ENCODE measurements around the gene DCHS1. TPM values are rescaled to one million over a fixed set of nuclear protein-coding genes. Genes with fewer than 3 reads are reported as not detected.
"Not testable (repeated sequence)": the region's sequence is repeated elsewhere in the genome, so short reads cannot be mapped to it uniquely, and the experiment has no call there.

The DCHS1 gene
- total RNA-seq, 4 donors from 2014 or later, result 3.9 to 9.0 (median 6.4) TPM

- Histone ChIP-seq H3K27me3 (no peaks in the 10 kb centered on the region), H3K27ac (peak overlapping the region; percentile 34), H3K9me3 (no peaks in the 10 kb centered on the region), H3K4me3 (no peak overlapping the region), H3K36me3 (no peaks in the 10 kb centered on the region), H3K4me1 (peaks cover 27% of the 10 kb centered on the region)
- 85% methylated on average over 1 of the region's 1 CpG for WGBS
- TF ChIP-seq POLR2A (IDR thresholded peaks at IDR 0.05) (no peak), POLR2AphosphoS5 (IDR thresholded peaks at IDR 0.05) (no peak), CTCF (IDR thresholded peaks at IDR 0.05) (no peak), EP300 (IDR thresholded peaks at IDR 0.05) (no peak)
- peak in 1 of 2 donors; percentile 71 for DNase-seq (ENCODE audit: low spot score in 2 of 2)
These were observed 38.0 kb upstream of the DCHS1 start for GRCh38 chr11:6693342-6694228.

- Histone ChIP-seq H3K4me3 (no peak overlapping the region), H3K36me3 (no peaks in the 10 kb centered on the region), H3K27ac (no peak overlapping the region), H3K9me3 (no peaks in the 10 kb centered on the region), H3K27me3 (no peaks in the 10 kb centered on the region), H3K4me1 (peaks cover 27% of the 10 kb centered on the region)
- no peak for TF ChIP-seq CTCF (IDR thresholded peaks at IDR 0.05)
- no peak for TF ChIP-seq EP300 (IDR thresholded peaks at IDR 0.05)
- no peak for TF ChIP-seq POLR2A (IDR thresholded peaks at IDR 0.05)
- no peak for TF ChIP-seq POLR2AphosphoS5 (IDR thresholded peaks at IDR 0.05)
- no peak for DNase-seq (ENCODE audit: low spot score in 2 of 2)
These were observed 36.5 kb upstream of the DCHS1 start for GRCh38 chr11:6692128-6692527.

- not testable (repeated sequence) for H3K27me3 ChIP-seq; H3K9me3 ChIP-seq; DNase-seq (ENCODE audit: low spot score in 2 of 2); H3K27ac ChIP-seq; H3K36me3 ChIP-seq; H3K4me3 ChIP-seq
- H3K4me1 ChIP-seq, result peaks cover 23% of the 10 kb centered on the region
- WGBS, result 81% methylated on average over 9 of the region's 11 CpGs
These were observed 35.0 kb upstream of the DCHS1 start for GRCh38 chr11:6690431-6691132.

- Histone ChIP-seq H3K4me3 (no peak overlapping the region), H3K36me3 (no peaks in the 10 kb centered on the region), H3K4me1 (peaks cover 2% of the 10 kb centered on the region), H3K27ac (no peak overlapping the region), H3K9me3 (no peaks in the 10 kb centered on the region), H3K27me3 (no peaks in the 10 kb centered on the region)
- no peak for DNase-seq (ENCODE audit: low spot score in 2 of 2)
- WGBS, result 66% methylated on average over 4 of the region's 4 CpGs
- TF ChIP-seq POLR2AphosphoS5 (IDR thresholded peaks at IDR 0.05) (no peak), EP300 (IDR thresholded peaks at IDR 0.05) (no peak), POLR2A (IDR thresholded peaks at IDR 0.05) (no peak), CTCF (IDR thresholded peaks at IDR 0.05) (no peak)
These were observed 32.3 kb upstream of the DCHS1 start for GRCh38 chr11:6687876-6688275.

- Histone ChIP-seq H3K9me3 (no peaks in the 10 kb centered on the region), H3K4me1 (peaks cover 21% of the 10 kb centered on the region), H3K36me3 (peaks cover 3% of the 10 kb centered on the region), H3K27ac (no peak overlapping the region), H3K4me3 (no peak overlapping the region), H3K27me3 (no peaks in the 10 kb centered on the region)
- no peak for TF ChIP-seq POLR2A (IDR thresholded peaks at IDR 0.05)
- no peak for TF ChIP-seq EP300 (IDR thresholded peaks at IDR 0.05)
- no peak for TF ChIP-seq CTCF (IDR thresholded peaks at IDR 0.05)
- no peak for TF ChIP-seq POLR2AphosphoS5 (IDR thresholded peaks at IDR 0.05)
- DNase-seq (ENCODE audit: low spot score in 2 of 2), result no peak
These were observed 30.4 kb upstream of the DCHS1 start for GRCh38 chr11:6686006-6686405.

GRCh38 chr11:6684068-6684467 is 28.5 kb upstream of the DCHS1 start:
- DNase-seq (ENCODE audit: low spot score in 2 of 2), result not testable (repeated sequence)

More at GRCh38 chr11:6684068-6684467, 28.5 kb upstream of the DCHS1 start:
- peaks cover 16% of the 10 kb centered on the region for H3K36me3 ChIP-seq
- not testable (repeated sequence) for H3K9me3 ChIP-seq, H3K27me3 ChIP-seq, H3K27ac ChIP-seq
- 90% methylated on average over 14 of the region's 14 CpGs for WGBS
- peak overlapping the region; percentile 79 for H3K4me3 ChIP-seq
- H3K4me1 ChIP-seq, result peaks cover 21% of the 10 kb centered on the region
